CD4-positive, alpha-beta T cell treated with Interleukin-17A for 4 hours (primary cell): ENCODE measurements around the gene GPC5.

Experiments
- DNase-seq: peaks from one replicate; pipeline ENCODE4 v3.0.0-alpha.2; 2020; ENCODE audit warnings: mixed read lengths

GPC5 gene

GRCh38 chr13:91464336-91464735 is 65.9 kb downstream of the GPC5 start:
- DNase-seq, result no peak

- DNase-seq, result no peak
Observed at GRCh38 chr13:91467236-91467635, 68.8 kb downstream of the GPC5 start.

- DNase-seq, result no peak
Observed at GRCh38 chr13:91468301-91468700, 69.9 kb downstream of the GPC5 start.

GRCh38 chr13:91470084-91470621 is 71.7 kb downstream of the GPC5 start:
- DNase-seq, result no peak

- DNase-seq, result no peak
Observed at GRCh38 chr13:91470681-91471080, 72.3 kb downstream of the GPC5 start.

GRCh38 chr13:91482427-91482826 is 84.0 kb downstream of the GPC5 start:
- no peak for DNase-seq

GRCh38 chr13:91491980-91492379 is 93.6 kb downstream of the GPC5 start:
- no peak for DNase-seq

GRCh38 chr13:91493442-91493841 is 95.0 kb downstream of the GPC5 start:
- DNase-seq, result no peak

- DNase-seq, result no peak
Observed at GRCh38 chr13:91498298-91498697, 99.9 kb downstream of the GPC5 start.

- DNase-seq, result no peak
Observed at GRCh38 chr13:91504216-91504615, 105.8 kb downstream of the GPC5 start.

GRCh38 chr13:91506759-91507158 is 108.3 kb downstream of the GPC5 start:
- no peak for DNase-seq

GRCh38 chr13:91510058-91510457 is 111.6 kb downstream of the GPC5 start:
- no peak for DNase-seq

GRCh38 chr13:91513790-91514189 is 115.4 kb downstream of the GPC5 start:
- no peak for DNase-seq

- DNase-seq, result no peak
Observed at GRCh38 chr13:91516799-91517198, 118.4 kb downstream of the GPC5 start.

- no peak for DNase-seq
Observed at GRCh38 chr13:91520952-91521351, 122.5 kb downstream of the GPC5 start.

- DNase-seq, result no peak
Observed at GRCh38 chr13:91523116-91523515, 124.7 kb downstream of the GPC5 start.

- DNase-seq, result no peak
Observed at GRCh38 chr13:91526543-91527033, 128.2 kb downstream of the GPC5 start.

GRCh38 chr13:91529739-91530482 is 131.5 kb downstream of the GPC5 start:
- DNase-seq, result no peak

GRCh38 chr13:91531646-91532045 is 133.2 kb downstream of the GPC5 start:
- no peak for DNase-seq

- DNase-seq, result no peak
Observed at GRCh38 chr13:91533354-91533753, 134.9 kb downstream of the GPC5 start.

GRCh38 chr13:91534996-91535395 is 136.6 kb downstream of the GPC5 start:
- DNase-seq, result no peak

- no peak for DNase-seq
Observed at GRCh38 chr13:91537376-91537775, 139.0 kb downstream of the GPC5 start.

- DNase-seq, result no peak
Observed at GRCh38 chr13:91539286-91540157, 141.1 kb downstream of the GPC5 start.
